Gastrocnemius medialis (tissue), 4 donors: ENCODE results near the gene CYB5RL.

Experiments used
- CTCF ChIP-seq, 5 experiments: fragments of 450-650 bp in 3 of 5; fragments of 200-600 bp in 2 of 5; sonication (generic) in 2 of 5; IDR thresholded peaks in 4 of 5; conservative IDR thresholded peaks in 1 of 5; 1 replicate in 4 of 5; 2 replicates in 1 of 5; pipeline ENCODE4 v1.5.1; 2016 to 2019; ENCODE audit warnings: antibody characterized with exemption in 5 of 5, mild to moderate bottlenecking in 3 of 5, moderate library complexity in 3 of 5
- POLR2A ChIP-seq, 2 donors: fragments of 450-650 bp; IDR thresholded peaks; one replicate each; pipeline ENCODE4 v1.6.1; 2017; ENCODE audit warnings: antibody characterized with exemption in 2 of 2, mild to moderate bottlenecking in 2 of 2, moderate library complexity in 2 of 2

DNA sequence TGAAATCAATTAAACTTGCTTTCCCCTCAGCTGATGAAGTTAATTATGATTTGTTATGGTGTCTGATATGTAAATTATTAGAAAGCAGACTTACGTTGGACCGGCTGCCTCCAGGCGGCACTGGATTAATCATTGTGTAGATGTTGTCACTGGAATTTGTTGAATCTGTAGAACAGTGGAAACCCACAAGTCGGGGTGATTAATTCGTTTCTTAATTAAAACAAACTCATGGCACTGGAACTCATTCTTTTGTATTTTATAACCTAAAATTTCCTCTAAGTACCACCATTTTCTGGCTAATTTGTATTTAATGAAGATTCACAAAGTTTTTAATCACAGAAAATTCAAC, 39.2 kb upstream of the CYB5RL start:
- no peak for TF ChIP-seq CTCF (IDR thresholded peaks at IDR 0.05 in 4 of 5, conservative IDR thresholded peaks at IDR 0.05 in 1 of 5)
- no peak for TF ChIP-seq POLR2A (IDR thresholded peaks at IDR 0.05)
